NCI-H146 treated with DMSO at 0.1 percent for 48 hours (cell line): ENCODE results near the gene DMRTA2.

ENCODE experiments used
- DNase-seq: peaks from one replicate; lab custom pipeline; 2025; ENCODE audit not compliant: unreplicated experiment; lab: John Stamatoyannopoulos, UW

DMRTA2 gene

GRCh38 chr1:50422946-50423669 is at the start of gene DMRTA2:
Gene DMRTA2, minus strand, starts transcription at chr1:50423443. Its CDS starts 1,907 bp downstream, at chr1:50421536.
- peak; percentile 68 for DNase-seq

DNA sequence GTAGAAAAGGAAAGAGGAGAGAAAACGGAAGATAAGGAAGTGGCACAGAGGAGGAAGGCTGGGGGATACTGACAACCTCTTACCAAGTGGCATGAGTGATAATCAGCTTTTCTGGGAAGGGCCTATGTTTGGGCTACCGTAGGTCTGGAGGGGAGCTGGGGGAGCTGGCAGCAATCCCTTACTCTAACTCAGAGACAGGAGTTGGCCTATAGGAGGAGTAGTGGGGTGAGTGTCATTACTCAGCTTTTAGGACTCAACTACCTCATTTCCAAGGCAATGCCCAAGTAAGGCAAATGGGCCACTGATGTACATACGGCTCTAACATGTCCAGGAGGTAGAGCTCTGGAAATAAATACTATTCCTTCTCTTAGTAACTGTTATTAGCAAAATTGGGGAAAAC is 48.7 kb upstream of the DMRTA2 start:
- DNase-seq, result no peak

GRCh38 chr1:50462964-50463363 is 39.7 kb upstream of the DMRTA2 start:
- no peak for DNase-seq

GRCh38 chr1:50458507-50458906 is 35.3 kb upstream of the DMRTA2 start:
- no peak for DNase-seq

DNA sequence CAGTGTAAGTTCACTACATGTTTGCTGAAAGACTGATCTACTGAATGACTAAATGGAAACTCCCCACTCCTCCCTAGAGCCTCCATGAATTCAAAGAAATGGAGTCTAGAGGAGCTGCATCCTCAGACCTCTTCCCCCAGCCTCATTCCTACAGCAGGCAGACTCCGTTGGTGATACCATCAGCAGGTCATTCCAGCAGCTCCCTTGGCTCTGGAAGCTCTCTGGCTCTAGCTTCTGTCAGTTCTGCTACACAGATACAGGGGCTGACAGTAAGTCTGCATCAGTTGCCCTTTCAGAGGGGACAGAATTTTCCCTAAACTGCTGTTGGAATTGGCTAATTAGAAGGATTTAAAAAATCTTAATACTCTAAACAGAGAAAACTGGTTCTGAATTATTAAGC is 31.7 kb upstream of the DMRTA2 start:
- no peak for DNase-seq

- DNase-seq, result peak; percentile 6
Measured at GRCh38 chr1:50453266-50453665, 30.0 kb upstream of the DMRTA2 start.

DNA sequence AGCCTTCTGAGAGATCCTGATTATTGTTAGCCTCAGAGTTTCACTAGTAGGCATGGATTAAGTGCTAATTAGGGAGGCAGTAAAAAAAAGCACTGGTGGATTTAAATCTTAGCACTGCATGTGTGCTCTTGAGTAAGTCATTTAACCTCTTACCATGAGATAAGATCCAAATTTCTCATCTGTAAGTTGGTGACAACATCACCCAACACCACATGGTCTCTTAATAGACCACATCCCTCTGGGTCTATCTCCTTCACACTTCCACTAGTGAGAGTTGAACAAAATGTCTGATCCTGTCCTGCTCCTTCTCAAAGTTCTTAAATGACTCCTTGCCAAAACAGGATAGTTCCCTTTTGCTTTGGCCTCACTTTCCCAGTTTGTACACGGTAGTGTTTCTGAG is 29.5 kb upstream of the DMRTA2 start:
- no peak for DNase-seq

DNA sequence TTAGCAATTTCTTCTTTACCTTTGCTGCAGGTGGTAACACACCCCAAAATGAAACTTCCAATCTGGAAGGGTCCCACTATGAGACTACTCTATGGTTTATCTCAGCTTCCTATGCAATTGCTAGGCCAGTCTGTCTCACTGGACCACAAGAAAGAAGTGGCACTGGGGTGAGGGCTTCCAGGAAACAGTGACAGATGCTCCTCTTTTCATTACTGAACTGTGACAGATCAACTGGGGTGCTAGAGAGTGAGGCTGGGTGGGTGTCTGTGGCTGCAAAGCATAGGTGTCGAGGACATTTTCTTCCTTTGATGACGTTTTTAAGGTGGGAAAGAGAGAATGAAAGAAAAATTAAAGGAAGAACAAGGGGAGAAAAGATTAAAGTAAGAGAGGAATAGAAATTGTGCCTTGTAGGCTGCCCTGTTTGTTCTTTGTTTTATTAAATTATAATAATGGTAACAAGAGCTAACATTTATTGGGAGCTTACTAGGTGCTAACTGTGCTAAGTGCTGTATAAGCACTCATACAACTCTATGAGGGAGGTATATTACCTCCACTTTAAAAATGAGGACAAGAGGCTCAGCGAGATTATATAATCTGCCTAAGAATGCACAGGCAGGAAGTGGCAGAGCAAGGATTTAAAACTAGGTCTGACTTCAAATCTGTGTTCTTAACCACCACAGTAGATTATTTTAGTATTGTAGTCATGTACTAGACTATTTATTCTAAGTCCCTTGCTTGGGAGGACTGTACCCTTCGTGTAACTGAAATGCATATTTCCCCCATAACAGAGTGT is 27.8 kb upstream of the DMRTA2 start:
- no peak for DNase-seq

DNA sequence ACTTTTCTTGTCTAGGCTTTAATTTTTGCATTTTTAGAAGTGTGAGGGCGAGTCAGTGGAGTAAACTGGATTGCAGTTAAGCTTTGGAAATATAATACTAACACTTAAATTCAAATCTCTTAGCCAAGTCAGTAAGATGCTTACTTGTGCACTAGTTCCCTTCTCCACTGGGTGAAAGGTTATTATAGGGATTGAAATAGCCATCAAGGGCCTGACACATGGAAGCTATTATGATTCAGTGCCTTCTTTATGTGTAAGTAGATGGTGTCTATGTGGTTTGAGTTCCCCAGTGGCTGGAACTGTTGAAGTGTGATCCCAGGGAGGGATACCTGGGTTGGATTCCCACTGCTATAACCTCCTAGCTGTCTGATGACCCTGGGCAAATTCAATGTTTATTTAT is 24.7 kb upstream of the DMRTA2 start:
- DNase-seq, result no peak

- no peak for DNase-seq
Measured at GRCh38 chr1:50441183-50441582, 17.9 kb upstream of the DMRTA2 start.

GRCh38 chr1:50438945-50439344 is 15.7 kb upstream of the DMRTA2 start:
- DNase-seq, result no peak

DNA sequence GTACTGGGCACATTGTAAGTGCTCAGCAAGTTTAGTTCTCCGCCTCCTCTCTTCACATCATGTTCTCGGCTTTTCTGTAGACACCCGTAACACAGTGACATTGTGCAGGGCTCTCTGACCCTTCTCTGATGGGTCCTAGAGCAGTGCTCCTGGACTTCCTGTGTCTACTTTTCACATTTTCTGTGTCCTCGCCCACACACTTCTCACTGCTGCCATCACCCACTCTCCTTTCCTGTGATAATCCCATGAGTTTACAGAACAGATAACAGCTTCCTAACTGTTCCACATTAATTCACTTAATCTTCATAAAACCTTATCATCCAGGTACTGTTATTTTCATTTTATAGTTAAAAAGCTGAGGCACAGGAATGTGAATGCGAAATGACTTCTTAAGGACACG is 13.2 kb upstream of the DMRTA2 start:
- DNase-seq, result no peak

- no peak for DNase-seq
Measured at GRCh38 chr1:50430010-50430405, 6.8 kb upstream of the DMRTA2 start.

GRCh38 chr1:50427818-50428779 is 4.9 kb upstream of the DMRTA2 start:
- DNase-seq, result no peak

DNA sequence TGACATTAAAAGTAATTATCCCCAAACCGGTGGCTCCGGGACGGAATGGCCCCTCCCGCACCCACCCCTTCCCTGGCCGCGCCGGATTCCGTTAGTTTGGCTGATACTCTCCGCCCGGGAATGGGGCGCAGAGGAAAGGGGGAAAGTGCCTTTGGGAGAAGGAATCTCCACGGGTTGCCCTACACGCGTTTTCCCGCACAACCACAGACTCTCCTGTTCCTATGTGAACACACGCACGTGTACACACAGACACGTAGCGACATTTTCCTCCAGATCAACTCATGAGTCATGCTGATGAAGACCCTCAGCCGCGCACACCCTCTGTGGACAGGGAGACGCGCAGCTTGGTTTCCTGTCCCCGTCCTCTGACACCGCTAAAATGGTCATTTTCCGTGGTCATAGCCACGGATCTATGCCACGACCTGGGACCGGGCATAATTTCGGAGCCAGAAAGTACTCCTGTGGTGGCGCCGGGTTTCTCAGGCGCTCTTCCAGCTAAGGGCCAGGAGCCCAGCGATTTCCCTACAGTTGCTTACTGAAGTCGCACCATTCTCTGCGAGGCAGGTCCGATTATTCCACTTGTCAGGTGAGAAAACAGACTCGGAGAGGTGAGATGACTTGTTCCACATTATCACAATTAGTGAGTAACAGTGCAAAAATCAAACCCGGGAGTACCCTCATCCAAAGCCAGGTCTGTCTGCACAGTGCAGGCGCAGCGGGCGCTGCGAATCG is 4.0 kb upstream of the DMRTA2 start:
- DNase-seq, result no peak

- no peak for DNase-seq
Measured at GRCh38 chr1:50426702-50427085, 3.5 kb upstream of the DMRTA2 start.

GRCh38 chr1:50426108-50426700 is 3.0 kb upstream of the DMRTA2 start:
- DNase-seq, result no peak

DNA sequence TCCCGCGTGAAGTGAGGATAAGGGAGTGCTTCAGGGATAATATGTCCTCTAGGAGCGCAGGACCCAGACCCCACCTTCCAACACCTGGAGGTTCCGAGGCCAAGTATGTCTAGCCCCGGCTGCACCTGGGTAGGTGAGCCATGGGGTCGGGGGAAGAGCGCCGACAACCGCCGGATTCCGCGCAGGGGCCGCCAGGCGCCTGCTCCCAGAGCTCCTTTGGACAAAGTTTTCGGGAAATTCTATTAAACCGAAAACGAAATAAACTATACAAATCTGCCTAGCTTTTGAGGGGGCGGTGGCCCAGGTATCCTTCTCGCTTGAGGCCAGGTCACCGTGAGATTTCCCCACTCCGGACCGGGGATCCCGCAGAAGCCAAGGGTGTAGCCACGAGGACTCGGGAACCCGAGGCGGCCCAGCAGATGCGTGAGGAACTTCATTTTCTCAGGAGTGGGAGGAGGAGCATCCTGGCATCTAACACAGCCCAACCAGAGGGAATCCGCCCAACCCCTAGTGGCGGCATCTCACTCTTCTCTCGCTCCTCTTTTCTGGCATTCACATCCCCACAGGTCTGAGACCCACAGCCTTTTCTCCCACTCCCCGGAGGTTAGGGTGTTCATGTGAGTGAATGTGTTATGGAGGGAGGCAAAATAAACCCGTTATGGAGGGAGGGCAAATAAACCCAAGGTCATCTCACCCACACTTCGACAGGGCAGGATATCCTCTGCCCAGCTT is 2.3 kb upstream of the DMRTA2 start:
- DNase-seq, result no peak

DNA sequence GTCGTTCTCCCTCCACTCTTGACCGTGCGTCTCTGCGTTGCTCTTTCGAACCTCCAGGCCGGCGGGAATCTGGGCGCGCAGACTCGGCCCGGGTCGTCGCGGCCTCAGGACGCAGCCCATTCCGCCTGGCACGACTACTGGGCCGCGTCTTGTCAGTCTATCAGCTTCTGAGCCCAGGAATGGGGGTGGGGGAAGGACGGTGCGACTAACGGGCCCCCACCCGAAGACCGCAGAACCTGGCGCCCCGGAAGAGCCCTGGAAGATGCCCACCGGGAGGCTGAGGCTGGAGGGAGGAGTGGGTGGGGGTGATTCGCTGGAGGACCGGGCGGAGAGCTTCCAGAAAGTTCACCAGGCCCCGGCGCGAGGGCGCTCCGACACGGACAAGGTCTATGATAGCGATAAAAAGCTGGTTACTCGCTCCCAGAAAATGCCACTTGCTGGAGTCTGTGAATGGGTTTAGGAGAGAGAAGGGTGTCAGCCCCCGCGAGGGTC is 1.7 kb upstream of the DMRTA2 start:
- no peak for DNase-seq
